ENCODE data around the gene LAMC3.
"Not testable (repeated sequence)": the region's sequence is repeated elsewhere in the genome, so short reads cannot be mapped to it uniquely, and the experiment has no call there.

The LAMC3 gene

GRCh38 chr9:130992682-130993032 is 16.3 kb upstream of the LAMC3 start:
- no peak for DNase-seq

- DNase-seq: no peak
These were observed 15.5 kb upstream of the LAMC3 start for GRCh38 chr9:130993303-130994030.

GRCh38 chr9:130994135-130995085 is 14.6 kb upstream of the LAMC3 start:
- no peak for DNase-seq

- DNase-seq: no peak
These were observed 13.6 kb upstream of the LAMC3 start for GRCh38 chr9:130995086-130996011.

- DNase-seq: no peak
These were observed 12.8 kb upstream of the LAMC3 start for GRCh38 chr9:130996205-130996604.

GRCh38 chr9:130996676-130997394 is 12.1 kb upstream of the LAMC3 start:
- DNase-seq: no peak

- no peak for DNase-seq
These were observed 11.6 kb upstream of the LAMC3 start for GRCh38 chr9:130997395-130997684.

- peak; percentile 74 to 78 for DNase-seq
These were observed 10.9 kb upstream of the LAMC3 start for GRCh38 chr9:130997925-130998596.

- no peak for DNase-seq
These were observed 10.3 kb upstream of the LAMC3 start for GRCh38 chr9:130998597-130999244.

GRCh38 chr9:130999245-130999623 is 9.7 kb upstream of the LAMC3 start:
- DNase-seq: no peak

- not testable (repeated sequence) for DNase-seq
These were observed 8.4 kb upstream of the LAMC3 start for GRCh38 chr9:131000526-131000925.

- DNase-seq: no peak
These were observed 8.0 kb upstream of the LAMC3 start for GRCh38 chr9:131001021-131001420.

- DNase-seq: no peak
These were observed 7.0 kb upstream of the LAMC3 start for GRCh38 chr9:131001990-131002389.

GRCh38 chr9:131006601-131007000 is 2.4 kb upstream of the LAMC3 start:
- DNase-seq: no peak

- DNase-seq: no peak
These were observed 888 bp upstream of the LAMC3 start for GRCh38 chr9:131008086-131008485.

GRCh38 chr9:131008563-131008908 is 438 bp upstream of the LAMC3 start:
- DNase-seq: no peak

- no peak for DNase-seq
These were observed 1.7 kb downstream of the LAMC3 start for GRCh38 chr9:131010482-131011273.

GRCh38 chr9:131011274-131012022 is 2.5 kb downstream of the LAMC3 start:
- DNase-seq: no peak

- DNase-seq: no peak
These were observed 3.0 kb downstream of the LAMC3 start for GRCh38 chr9:131012023-131012334.

GRCh38 chr9:131012396-131012917 is 3.5 kb downstream of the LAMC3 start:
- DNase-seq: no peak
